HepG2 (cell line): ENCODE measurements around the gene DISP2. TPM values are rescaled to one million over a fixed set of nuclear protein-coding genes. Genes with fewer than 3 reads are reported as not detected.

Experiments
- CBFB ChIP-seq: sonication (generic); formaldehyde crosslinking; IDR thresholded peaks from 2 replicates; pipeline ENCODE4 v1.4.0; 2020; ENCODE audit warnings: missing genetic modification reagents
- GPN1 ChIP-seq: sonication (generic); formaldehyde crosslinking; IDR thresholded peaks from 2 replicates; pipeline ENCODE4 v1.5.1; 2020; ENCODE audit warnings: missing genetic modification reagents, borderline replicate concordance
- HOXA9 ChIP-seq: sonication (generic); formaldehyde crosslinking; IDR thresholded peaks from 2 replicates; pipeline ENCODE4 v1.8.1; 2022; ENCODE audit warnings: missing genetic modification reagents, mild to moderate bottlenecking, moderate library complexity, borderline replicate concordance
- SIX1 ChIP-seq: sonication (generic); formaldehyde crosslinking; IDR thresholded peaks from 2 replicates; pipeline ENCODE4 v1.4.0; 2020; ENCODE audit warnings: missing genetic modification reagents, borderline replicate concordance
- SRSF1 ChIP-seq: fragments of 200-400 bp; formaldehyde crosslinking; optimal IDR thresholded peaks from 2 replicates; pipeline ENCODE3; 2017; ENCODE audit warnings: mild to moderate bottlenecking, low read depth, low read length, moderate library complexity
- ZEB1 ChIP-seq: IDR thresholded peaks from 2 replicates; pipeline ENCODE4 v1.6.1; 2012; ENCODE audit warnings: mild to moderate bottlenecking, low read depth, inconsistent platforms; ENCODE audit not compliant: insufficient replicate concordance
- ZNF33A ChIP-seq: sonication (generic); formaldehyde crosslinking; IDR thresholded peaks from 2 replicates; pipeline ENCODE4 v1.5.1; 2020; ENCODE audit warnings: missing genetic modification reagents, mild to moderate bottlenecking, moderate library complexity, borderline replicate concordance
- polyA plus RNA-seq, 8 experiments: library from polyadenylated mRNA; depleted of rRNA in 3 of 8; stranded (reverse) in 7 of 8; unstranded in 1 of 8; fragments of >200 nt; fragmentation: Illumina TruSeq in 4 of 8; extraction: Trizol in 4 of 8; gene quantifications; 2 replicates each; pipeline versions ENCODE4 v1.2.1 to v1.2.3, GENCODE V29; 2011 to 2016; ENCODE audit warnings: low read depth in 4 of 8, missing spikeins in 1 of 8, mixed read lengths in 1 of 8; ENCODE audit not compliant: insufficient read depth in 1 of 8
- total RNA-seq, 5 experiments: library from RNA; depleted of rRNA; stranded (reverse); fragments of >200 nt; fragmentation: Illumina TruSeq; extraction: Trizol; gene quantifications; 2 replicates each; pipeline ENCODE4 v1.2.3, GENCODE V29; 2016; ENCODE audit warnings: low read depth in 1 of 5
- TF ChIP-seq, protein P1 (sequence below): sonication (generic); formaldehyde crosslinking; conservative IDR thresholded peaks from 2 replicates; pipeline ENCODE4 v1.4.0; 2020; ENCODE audit warnings: mild to moderate bottlenecking, missing genetic modification reagents, moderate library complexity
- TF ChIP-seq, protein P2 (sequence below): sonication (generic); formaldehyde crosslinking; IDR thresholded peaks from 2 replicates; pipeline ENCODE4 v1.8.0; 2022; ENCODE audit warnings: mild to moderate bottlenecking, missing genetic modification reagents, moderate library complexity
- TF ChIP-seq, protein P3 (sequence below): sonication (generic); formaldehyde crosslinking; IDR thresholded peaks from one replicate; pipeline ENCODE4 v1.5.1; 2020; ENCODE audit warnings: mild to moderate bottlenecking, missing genetic modification reagents; ENCODE audit errors: not compliant biosample characterization
- TF ChIP-seq, protein P4 (sequence below): sonication (generic); formaldehyde crosslinking; IDR thresholded peaks from 2 replicates; pipeline ENCODE4 v1.4.0; 2020; ENCODE audit warnings: missing genetic modification reagents, borderline replicate concordance

The DISP2 gene
- total and polyA plus RNA-seq, 2 of the 13 experiments (the other 11 are each of a cell fraction or from before 2014, with no cell fraction given) = 0.09 to 0.32 TPM

DNA sequence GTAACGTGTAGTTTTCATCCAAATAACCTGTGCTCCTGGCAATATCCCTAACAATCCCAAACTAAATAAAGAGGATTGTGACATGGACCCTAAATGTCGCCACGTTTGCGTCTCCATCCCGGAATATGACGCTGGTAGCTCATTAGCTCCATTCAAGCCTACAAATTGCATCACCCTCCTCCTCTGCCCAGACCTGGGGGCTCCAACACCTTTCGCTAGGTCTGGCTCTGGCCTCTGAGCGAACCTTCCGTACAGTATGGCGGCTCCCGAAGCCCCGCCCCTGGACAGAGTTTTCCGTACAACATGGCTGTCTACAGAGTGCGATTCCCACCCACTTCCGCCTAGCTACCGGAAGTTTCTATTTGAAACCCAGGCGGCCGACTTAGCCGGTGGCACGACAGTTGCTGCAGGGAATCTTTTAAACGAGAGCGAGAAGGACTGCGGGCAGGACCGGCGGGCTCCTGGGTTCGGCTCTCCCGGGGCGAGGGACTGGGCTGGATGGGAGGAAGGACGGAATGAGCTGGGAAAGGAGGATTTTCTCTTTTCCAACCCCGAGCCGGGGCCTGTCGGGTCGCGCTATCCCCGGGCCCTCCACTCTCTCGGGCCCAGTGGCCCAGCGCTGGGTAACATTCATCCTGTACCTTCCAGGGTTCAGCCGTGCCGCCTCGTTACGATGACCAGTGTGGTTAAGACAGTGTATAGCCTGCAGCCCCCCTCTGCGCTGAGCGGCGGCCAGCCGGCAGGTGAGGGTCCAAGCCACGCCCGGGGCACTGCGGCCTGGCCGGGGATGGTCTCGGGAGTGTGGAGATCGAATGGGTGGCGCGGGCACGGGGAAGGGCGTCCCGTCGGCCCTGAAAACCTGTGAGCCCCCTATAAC is 24.8 kb downstream of the DISP2 start, which contains the start of gene KNSTRN (continued):
- TF ChIP-seq, protein P1, sequence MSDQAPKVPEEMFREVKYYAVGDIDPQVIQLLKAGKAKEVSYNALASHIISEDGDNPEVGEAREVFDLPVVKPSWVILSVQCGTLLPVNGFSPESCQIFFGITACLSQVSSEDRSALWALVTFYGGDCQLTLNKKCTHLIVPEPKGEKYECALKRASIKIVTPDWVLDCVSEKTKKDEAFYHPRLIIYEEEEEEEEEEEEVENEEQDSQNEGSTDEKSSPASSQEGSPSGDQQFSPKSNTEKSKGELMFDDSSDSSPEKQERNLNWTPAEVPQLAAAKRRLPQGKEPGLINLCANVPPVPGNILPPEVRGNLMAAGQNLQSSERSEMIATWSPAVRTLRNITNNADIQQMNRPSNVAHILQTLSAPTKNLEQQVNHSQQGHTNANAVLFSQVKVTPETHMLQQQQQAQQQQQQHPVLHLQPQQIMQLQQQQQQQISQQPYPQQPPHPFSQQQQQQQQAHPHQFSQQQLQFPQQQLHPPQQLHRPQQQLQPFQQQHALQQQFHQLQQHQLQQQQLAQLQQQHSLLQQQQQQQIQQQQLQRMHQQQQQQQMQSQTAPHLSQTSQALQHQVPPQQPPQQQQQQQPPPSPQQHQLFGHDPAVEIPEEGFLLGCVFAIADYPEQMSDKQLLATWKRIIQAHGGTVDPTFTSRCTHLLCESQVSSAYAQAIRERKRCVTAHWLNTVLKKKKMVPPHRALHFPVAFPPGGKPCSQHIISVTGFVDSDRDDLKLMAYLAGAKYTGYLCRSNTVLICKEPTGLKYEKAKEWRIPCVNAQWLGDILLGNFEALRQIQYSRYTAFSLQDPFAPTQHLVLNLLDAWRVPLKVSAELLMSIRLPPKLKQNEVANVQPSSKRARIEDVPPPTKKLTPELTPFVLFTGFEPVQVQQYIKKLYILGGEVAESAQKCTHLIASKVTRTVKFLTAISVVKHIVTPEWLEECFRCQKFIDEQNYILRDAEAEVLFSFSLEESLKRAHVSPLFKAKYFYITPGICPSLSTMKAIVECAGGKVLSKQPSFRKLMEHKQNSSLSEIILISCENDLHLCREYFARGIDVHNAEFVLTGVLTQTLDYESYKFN (CRISPR knock-in tag) = peak; percentile 34; the same call in 1 of the 2 replicates
- TF ChIP-seq SIX1 (CRISPR knock-in tag) = no peak
- TF ChIP-seq, protein P2, sequence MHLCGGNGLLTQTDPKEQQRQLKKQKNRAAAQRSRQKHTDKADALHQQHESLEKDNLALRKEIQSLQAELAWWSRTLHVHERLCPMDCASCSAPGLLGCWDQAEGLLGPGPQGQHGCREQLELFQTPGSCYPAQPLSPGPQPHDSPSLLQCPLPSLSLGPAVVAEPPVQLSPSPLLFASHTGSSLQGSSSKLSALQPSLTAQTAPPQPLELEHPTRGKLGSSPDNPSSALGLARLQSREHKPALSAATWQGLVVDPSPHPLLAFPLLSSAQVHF (CRISPR knock-in tag) = no peak
- no peak for TF ChIP-seq HOXA9 (CRISPR knock-in tag)
- peak; percentile 60 for TF ChIP-seq SRSF1
- TF ChIP-seq, protein P3, sequence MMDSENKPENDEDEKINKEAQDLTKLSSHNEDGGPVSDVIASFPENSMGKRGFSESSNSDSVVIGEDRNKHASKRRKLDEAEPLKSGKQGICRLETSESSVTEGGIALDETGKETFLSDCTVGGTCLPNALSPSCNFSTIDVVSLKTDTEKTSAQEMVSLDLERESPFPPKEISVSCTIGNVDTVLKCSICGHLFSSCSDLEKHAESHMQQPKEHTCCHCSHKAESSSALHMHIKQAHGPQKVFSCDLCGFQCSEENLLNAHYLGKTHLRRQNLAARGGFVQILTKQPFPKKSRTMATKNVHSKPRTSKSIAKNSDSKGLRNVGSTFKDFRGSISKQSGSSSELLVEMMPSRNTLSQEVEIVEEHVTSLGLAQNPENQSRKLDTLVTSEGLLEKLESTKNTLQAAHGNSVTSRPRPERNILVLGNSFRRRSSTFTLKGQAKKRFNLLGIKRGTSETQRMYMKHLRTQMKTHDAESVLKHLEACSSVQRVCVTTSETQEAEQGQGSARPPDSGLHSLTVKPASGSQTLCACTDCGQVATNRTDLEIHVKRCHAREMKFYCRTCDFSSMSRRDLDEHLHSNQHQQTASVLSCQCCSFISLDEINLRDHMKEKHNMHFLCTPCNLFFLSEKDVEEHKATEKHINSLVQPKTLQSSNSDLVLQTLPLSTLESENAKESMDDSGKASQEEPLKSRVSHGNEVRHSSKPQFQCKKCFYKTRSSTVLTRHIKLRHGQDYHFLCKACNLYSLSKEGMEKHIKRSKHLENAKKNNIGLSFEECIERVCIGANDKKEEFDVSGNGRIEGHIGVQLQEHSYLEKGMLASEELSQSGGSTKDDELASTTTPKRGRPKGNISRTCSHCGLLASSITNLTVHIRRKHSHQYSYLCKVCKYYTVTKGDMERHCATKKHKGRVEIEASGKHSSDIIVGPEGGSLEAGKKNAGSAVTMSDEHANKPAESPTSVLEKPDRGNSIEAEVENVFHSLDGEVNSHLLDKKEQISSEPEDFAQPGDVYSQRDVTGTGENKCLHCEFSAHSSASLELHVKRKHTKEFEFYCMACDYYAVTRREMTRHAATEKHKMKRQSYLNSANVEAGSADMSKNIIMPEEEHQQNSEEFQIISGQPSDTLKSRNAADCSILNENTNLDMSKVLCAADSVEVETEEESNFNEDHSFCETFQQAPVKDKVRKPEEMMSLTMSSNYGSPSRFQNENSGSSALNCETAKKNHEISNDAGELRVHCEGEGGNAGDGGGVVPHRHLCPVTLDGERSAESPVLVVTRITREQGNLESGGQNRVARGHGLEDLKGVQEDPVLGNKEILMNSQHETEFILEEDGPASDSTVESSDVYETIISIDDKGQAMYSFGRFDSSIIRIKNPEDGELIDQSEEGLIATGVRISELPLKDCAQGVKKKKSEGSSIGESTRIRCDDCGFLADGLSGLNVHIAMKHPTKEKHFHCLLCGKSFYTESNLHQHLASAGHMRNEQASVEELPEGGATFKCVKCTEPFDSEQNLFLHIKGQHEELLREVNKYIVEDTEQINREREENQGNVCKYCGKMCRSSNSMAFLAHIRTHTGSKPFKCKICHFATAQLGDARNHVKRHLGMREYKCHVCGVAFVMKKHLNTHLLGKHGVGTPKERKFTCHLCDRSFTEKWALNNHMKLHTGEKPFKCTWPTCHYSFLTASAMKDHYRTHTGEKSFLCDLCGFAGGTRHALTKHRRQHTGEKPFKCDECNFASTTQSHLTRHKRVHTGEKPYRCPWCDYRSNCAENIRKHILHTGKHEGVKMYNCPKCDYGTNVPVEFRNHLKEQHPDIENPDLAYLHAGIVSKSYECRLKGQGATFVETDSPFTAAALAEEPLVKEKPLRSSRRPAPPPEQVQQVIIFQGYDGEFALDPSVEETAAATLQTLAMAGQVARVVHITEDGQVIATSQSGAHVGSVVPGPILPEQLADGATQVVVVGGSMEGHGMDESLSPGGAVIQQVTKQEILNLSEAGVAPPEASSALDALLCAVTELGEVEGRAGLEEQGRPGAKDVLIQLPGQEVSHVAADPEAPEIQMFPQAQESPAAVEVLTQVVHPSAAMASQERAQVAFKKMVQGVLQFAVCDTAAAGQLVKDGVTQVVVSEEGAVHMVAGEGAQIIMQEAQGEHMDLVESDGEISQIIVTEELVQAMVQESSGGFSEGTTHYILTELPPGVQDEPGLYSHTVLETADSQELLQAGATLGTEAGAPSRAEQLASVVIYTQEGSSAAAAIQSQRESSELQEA = peak; percentile 61
- no peak for TF ChIP-seq GPN1 (CRISPR knock-in tag)
- no peak for TF ChIP-seq ZNF33A (CRISPR knock-in tag)
- TF ChIP-seq CBFB = peak; percentile 59; the same call in 1 of the 2 replicates
- no peak for TF ChIP-seq ZEB1
- TF ChIP-seq, protein P4, sequence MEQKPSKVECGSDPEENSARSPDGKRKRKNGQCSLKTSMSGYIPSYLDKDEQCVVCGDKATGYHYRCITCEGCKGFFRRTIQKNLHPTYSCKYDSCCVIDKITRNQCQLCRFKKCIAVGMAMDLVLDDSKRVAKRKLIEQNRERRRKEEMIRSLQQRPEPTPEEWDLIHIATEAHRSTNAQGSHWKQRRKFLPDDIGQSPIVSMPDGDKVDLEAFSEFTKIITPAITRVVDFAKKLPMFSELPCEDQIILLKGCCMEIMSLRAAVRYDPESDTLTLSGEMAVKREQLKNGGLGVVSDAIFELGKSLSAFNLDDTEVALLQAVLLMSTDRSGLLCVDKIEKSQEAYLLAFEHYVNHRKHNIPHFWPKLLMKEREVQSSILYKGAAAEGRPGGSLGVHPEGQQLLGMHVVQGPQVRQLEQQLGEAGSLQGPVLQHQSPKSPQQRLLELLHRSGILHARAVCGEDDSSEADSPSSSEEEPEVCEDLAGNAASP (CRISPR knock-in tag) = no peak
